HG03432 (cell line): ENCODE data around the gene MAST3.
A peak's percentile ranks its signal among the peaks of the same experiment; 100 is the strongest.

Experiments used
- ATAC-seq: cut with Tn5 transposase; IDR thresholded peaks from one replicate; pipeline ENCODE4 v1.9.1; 2021; ENCODE audit warnings: mild to moderate bottlenecking, moderate library complexity; ENCODE audit not compliant: unreplicated experiment

The MAST3 gene

GRCh38 chr19:18097217-18097992, at the start of gene MAST3:
Gene MAST3 (plus strand): TSS chr19:18097778. CDS start chr19:18097793, 15 bp downstream.
- ATAC-seq, result peak; percentile 73

GRCh38 chr19:18049385-18049784, 48.2 kb upstream of the MAST3 start:
- no peak for ATAC-seq

DNA sequence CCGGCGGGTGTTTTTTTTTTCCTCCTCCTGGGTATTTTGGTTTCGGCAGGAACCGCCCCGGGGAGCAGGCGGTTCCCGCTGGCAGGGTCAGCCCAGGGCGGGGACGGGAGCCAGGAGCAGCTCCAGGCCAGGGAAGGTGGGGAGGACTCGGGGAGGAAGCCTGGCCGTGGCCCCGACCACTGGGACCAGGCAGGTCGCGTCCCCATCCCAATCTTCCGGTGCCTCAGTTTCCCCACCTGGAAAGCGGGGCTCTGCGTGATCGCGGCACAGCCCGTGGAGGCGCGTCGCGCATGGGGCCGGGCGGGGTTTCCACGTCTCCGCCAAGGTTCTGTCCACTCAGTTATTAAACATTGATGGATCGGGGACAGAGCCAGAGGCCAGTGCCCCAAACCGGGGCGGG, 45.7 kb upstream of the MAST3 start:
- no peak for ATAC-seq

DNA sequence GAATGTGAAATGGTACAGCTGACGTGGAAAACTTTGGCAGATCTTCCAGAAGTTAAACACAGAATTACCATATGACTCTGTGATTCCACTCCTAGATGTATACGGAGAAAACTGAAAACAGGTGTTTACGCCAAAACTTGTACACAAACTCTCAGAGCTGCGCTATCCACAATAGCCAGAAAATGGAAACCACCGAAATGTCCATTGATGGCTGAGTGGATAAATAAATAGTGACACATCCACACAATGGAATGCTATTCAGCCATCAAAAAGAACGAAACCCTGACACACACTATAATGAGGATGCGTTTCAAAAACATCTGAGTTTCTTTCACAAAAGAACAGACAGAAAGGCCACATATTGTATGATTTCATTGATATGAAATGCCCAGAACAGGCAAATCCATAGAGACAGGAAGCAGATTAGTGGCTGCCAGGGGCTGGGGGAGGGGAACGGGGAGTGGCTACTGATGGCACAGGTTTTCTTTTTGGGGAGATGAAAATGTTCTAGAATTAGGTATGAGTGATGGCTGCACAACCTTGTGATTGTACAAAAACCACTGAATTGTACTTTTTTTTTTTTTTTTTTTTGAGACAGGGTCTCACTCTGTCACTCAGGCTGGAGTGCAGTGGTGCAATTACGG, 43.9 kb upstream of the MAST3 start:
- ATAC-seq, result no peak

GRCh38 chr19:18055967-18056366, 41.6 kb upstream of the MAST3 start:
- no peak for ATAC-seq

DNA sequence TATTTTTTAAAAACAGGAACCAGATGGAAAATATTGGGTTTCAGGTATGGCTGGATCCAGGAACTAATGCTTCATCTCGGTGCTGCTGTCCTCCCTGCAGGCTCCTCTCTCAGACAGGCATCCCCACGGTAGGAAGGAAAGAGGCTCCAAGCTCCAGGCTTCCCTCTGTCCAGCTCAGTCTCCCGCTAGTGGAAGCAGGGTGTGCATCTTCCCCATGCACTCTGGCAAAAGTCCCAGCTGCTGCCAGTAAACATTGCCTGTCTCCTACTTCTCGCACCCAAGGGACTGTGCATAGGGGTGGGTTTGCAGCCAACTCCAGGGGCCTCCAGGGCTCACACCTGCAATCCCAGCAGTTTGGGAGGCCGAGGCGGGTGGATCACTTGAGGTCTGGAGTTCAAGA, 40.0 kb upstream of the MAST3 start:
- no peak for ATAC-seq

DNA sequence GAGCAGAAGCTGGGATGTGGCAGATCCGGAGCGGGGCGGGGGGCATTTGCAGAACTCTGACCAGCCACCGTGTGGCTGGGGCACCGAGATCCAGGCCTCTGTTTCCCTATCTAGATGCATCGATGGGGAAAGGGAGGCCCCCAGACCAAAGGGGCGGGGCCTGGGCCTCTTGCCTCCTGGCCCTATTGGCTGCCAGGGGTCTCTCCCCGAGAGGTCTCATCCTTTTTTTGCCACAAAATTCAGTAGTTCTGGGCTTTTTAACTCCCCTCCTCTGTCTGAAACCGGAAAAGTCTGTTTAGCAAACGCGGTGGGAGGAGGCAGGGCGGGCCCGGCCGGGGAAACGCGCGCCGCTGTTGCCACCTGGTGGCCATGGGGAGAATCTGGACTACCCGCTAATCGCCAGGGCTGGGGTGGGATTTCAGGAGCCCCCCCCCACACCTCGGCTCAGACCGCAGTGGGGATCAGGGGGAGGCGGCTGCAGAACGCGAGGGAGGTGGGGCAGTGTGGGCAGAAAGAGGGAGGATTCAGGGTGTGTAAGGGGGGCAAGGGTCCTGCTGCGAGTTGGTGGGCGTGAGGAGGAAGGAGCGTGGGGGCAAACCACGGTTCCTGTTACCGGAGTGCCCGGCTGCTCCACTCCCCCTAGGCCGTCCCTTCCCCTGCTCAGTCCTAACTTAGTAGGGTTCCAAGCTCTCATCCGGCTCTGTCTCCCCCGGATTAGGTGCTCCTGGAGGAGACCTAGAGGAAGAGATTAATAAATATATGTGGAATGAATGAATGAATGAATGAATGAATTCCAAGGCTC, 39.2 kb upstream of the MAST3 start:
- ATAC-seq, result no peak

- no peak for ATAC-seq
These were observed 38.3 kb upstream of the MAST3 start for GRCh38 chr19:18059297-18059696.

- ATAC-seq, result no peak
These were observed 37.7 kb upstream of the MAST3 start for GRCh38 chr19:18059902-18060301.

DNA sequence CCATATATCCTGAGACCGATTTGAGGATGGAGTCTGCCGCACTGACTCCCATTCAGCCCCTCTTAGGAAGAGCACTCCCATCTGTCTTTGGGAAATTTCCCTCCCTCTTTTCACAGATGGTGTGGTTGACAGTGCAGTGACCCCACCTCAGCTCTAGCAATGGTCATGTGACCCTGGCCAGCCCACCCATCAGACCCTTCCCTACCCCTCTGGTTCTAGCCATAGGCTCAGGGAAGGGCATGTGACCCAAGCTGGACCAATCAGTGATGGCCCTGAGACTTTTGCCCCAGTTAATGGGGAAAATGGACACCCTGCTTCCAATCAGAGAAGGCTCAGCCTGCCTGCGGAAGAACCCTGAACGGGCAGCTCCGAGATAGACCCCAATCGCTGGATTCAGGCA, 37.1 kb upstream of the MAST3 start:
- no peak for ATAC-seq

- no peak for ATAC-seq
These were observed 35.5 kb upstream of the MAST3 start for GRCh38 chr19:18062028-18062427.

GRCh38 chr19:18063463-18063862, 34.1 kb upstream of the MAST3 start:
- ATAC-seq, result no peak

GRCh38 chr19:18065173-18065495, 32.4 kb upstream of the MAST3 start:
- ATAC-seq, result no peak

DNA sequence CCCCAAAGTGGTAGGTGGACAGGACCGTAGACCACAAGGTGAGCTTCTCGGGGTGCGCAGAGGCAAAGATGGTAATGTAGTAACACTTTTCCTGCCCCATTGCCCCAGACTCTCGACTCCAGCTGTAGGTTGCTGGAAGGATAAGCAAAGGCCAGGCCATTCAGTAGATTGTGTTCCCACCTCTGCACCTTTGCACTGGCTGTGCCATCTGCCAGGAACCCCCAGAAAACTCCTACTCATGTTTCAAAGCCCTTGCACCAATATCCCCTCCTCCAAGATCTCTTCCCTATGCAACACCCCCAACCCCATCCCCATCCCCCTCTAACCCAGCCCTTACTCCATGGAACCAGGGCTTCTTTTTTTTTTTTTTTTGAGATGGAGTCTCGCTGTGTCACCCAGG, 29.2 kb upstream of the MAST3 start:
- ATAC-seq, result no peak

GRCh38 chr19:18069383-18069782, 28.2 kb upstream of the MAST3 start:
- no peak for ATAC-seq

- no peak for ATAC-seq
These were observed 27.4 kb upstream of the MAST3 start for GRCh38 chr19:18070181-18070580.

- ATAC-seq, result no peak
These were observed 25.2 kb upstream of the MAST3 start for GRCh38 chr19:18072335-18072734.

DNA sequence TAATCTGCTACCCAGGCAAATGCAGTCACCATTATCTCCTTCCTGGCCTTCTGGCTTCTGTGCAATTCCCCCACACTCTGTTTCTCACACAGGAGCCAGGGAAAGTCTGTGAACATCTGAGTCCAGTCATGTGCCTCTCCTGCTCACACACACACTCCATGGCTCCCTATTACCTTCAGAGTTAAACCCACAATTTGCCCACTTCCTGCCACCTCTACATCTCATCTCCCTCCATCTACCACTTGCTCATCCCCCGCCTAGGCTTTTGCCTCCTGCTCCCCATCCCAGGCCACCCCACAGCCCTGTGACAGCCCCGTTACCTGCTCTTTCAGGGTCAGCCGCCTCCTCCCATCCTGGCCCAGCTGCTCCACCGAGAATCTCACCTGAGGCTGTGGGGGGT, 24.4 kb upstream of the MAST3 start:
- ATAC-seq, result no peak

GRCh38 chr19:18074192-18074591, 23.4 kb upstream of the MAST3 start:
- ATAC-seq, result no peak

DNA sequence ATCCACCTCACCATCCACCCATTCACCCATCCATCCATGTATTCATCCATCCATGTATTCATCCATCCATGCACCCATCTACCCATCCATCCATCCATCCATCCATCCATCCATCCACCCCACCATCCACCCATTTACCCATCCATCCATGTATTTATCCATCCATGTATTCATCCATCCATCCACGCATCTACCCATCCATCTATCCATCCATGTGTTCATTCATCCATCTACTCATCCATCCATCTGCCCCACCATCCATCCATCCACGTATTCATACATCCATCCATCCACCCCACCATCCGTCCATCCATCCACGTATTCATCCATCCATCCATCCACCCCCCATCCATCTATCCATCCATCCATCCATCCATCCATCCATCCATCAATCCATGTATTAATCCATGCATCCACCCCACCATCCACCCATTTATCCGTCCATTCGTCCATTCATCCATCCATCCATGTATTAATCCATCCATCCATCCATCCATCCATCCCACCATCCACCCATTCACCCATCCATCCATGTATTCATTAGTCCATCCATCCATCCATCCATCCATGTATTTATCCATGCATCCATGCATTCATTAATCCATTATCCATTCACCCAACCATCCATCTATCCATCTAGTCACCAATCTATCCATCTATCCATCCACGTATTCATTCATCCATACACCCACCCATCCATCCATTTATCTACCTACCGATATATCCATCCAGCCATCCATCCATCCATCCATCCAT, 13.5 kb upstream of the MAST3 start:
- no peak for ATAC-seq
